Measurements from ENCODE around the gene PRKAG1. TPM values are rescaled to one million over a fixed set of nuclear protein-coding genes. Genes with fewer than 3 reads are reported as not detected.

PRKAG1 gene
- total and polyA plus RNA-seq, 10 of the 15 experiments (the other 5 are each of a cell fraction or from before 2014, with no cell fraction given): 44.5 to 91.6 (median 60.9) TPM

GRCh38 chr12:49057888-49058287 is 39.3 kb upstream of the PRKAG1 start:
- peaks cover 6% of the 10 kb centered on the region for H3K4me1 ChIP-seq (ENCODE audit: control insufficient read depth, insufficient read depth, low read length)
- H3K4me3 ChIP-seq: peak overlapping the region; percentile 99
- in situ Hi-C loops (cut with MboI) (no loop called here), intact Hi-C loops (cut with micrococcal nuclease; ENCODE audit: unreplicated experiment) (loop anchor here (1.0 kb wide), 1 partner anchor 72 kb away; no protein-coding TSS in a partner anchor)
- H3K9ac ChIP-seq (ENCODE audit: control insufficient read depth, insufficient read depth, low read length): peak overlapping the region; percentile 98
- peak overlapping the region; percentile 88 for H3K4me2 ChIP-seq (ENCODE audit: control insufficient read depth, insufficient read depth)
- no peak for TF ChIP-seq KLF5 (IDR thresholded peaks at IDR 0.05; ENCODE audit: partially characterized antibody)
- peak; percentile 40; the same call in 1 of the 2 replicates for TF ChIP-seq YY1 (IDR thresholded peaks at IDR 0.05; ENCODE audit: low read depth, low read length)
- no peak for TF ChIP-seq SUPT20H (IDR thresholded peaks at IDR 0.05; ENCODE audit: borderline replicate concordance, control insufficient read depth, low read depth, low read length)
- TF ChIP-seq EED (IDR thresholded peaks at IDR 0.05; ENCODE audit: low read depth): 0 out of 2 replicates have a peak, but pooled peaks have one; percentile 40
- no peak for TF ChIP-seq CREB1 (IDR thresholded peaks at IDR 0.05; ENCODE audit: low read depth)
- peak; percentile 39 for TF ChIP-seq IKZF1 (conservative IDR thresholded peaks at IDR 0.05)
- no peak for TF ChIP-seq RBBP5 (conservative IDR thresholded peaks at IDR 0.05)
- TF ChIP-seq MYC (IDR thresholded peaks at IDR 0.05; ENCODE audit: insufficient read depth, insufficient read length, insufficient replicate concordance, low read length, severe bottlenecking): no peak
- POLR2A ChIA-PET: interaction anchor here (0.6 to 5.4 kb wide), 7 partner anchors 9 to 77 kb away, joined by 3 to 32 read pairs (median 5); partner anchors contain the start of genes RHEBL1 and TUBA1B
- RAD21 ChIA-PET (ENCODE audit: unreplicated experiment): interaction anchor here (0.7 to 1.5 kb wide), 6 partner anchors 10 to 615 kb away, joined by 3 to 5 read pairs (median 4); partner anchors contain the start of gene RHEBL1
- peaks cover 73% of the 10 kb centered on the region for H3K79me2 ChIP-seq (ENCODE audit: control insufficient read depth, insufficient read depth, low read length)
- 0% methylated on average over 4 of the region's 4 CpGs for WGBS (ENCODE audit: insufficient coverage, insufficient replicate concordance, low lambda C conversion rate, missing lambda C conversion rate)
- H3K27me3 ChIP-seq (replicated peaks in 1 of 2; ENCODE audit: control insufficient read depth in 2 of 2, insufficient read depth in 2 of 2, low read length in 1 of 2): no peaks in the 10 kb centered on the region
- CTCF ChIA-PET: interaction anchor here (0.6 to 5.0 kb wide), 13 partner anchors 11 to 208 kb away, joined by 3 to 26 read pairs (median 3); partner anchors contain the start of gene LMBR1L
- FAIRE-seq: no peak
- BruUV-seq (replicated peaks): no TSS peak
- H3K9me3 ChIP-seq (replicated peaks; ENCODE audit: control insufficient read depth, insufficient read depth, low read length): no peaks in the 10 kb centered on the region
- SMC1A ChIA-PET (ENCODE audit: uncharacterized antibody, unreplicated experiment): interaction anchor here (0.6 to 1.5 kb wide), 8 partner anchors 9 to 953 kb away, joined by 3 to 7 read pairs (median 3); partner anchors contain the start of genes DDX23, DHH and RHEBL1
- peak overlapping the region; percentile 32 for H3K27ac ChIP-seq (ENCODE audit: control insufficient read depth, insufficient read depth)
- peaks cover 15 to 19% of the 10 kb centered on the region in 2 experiments for H3K36me3 ChIP-seq (ENCODE audit: control insufficient read depth in 2 of 2, insufficient read depth in 2 of 2, low read length in 1 of 2)
- DNase-seq (ENCODE audit: low read depth, low spot score): no peak
- H2AFZ ChIP-seq (ENCODE audit: control insufficient read depth, low read depth, low read length): no peak overlapping the region
- peaks cover 27% of the 10 kb centered on the region for H4K20me1 ChIP-seq (ENCODE audit: control insufficient read depth, insufficient read depth)
- ATAC-seq: no peak

Data from GM12878 (cell line).